ENCODE measurements around the gene RASA3. TPM values are rescaled to one million over a fixed set of nuclear protein-coding genes. Genes with fewer than 3 reads are reported as not detected.

RASA3 gene
- total and polyA plus RNA-seq, 10 of the 15 experiments (the other 5 are each of a cell fraction or from before 2014, with no cell fraction given): 0.79 to 33.9 (median 17.6) TPM

GRCh38 chr13:113947311-113948033 lies 185.0 kb downstream of the RASA3 start:
- no peak for DNase-seq (ENCODE audit: low read depth, low spot score)
- in situ Hi-C loops (cut with MboI): no loop called here
- no TSS peak for BruUV-seq (replicated peaks)
- SMC1A ChIA-PET (ENCODE audit: uncharacterized antibody, unreplicated experiment): no interaction called here
- H3K4me3 ChIP-seq: no peak overlapping the region
- H3K79me2 ChIP-seq (ENCODE audit: control insufficient read depth, insufficient read depth, low read length): no peaks in the 10 kb centered on the region
- no peaks in the 10 kb centered on the region for H4K20me1 ChIP-seq (ENCODE audit: control insufficient read depth, insufficient read depth)
- no peak for ATAC-seq
- RAD21 ChIA-PET (ENCODE audit: unreplicated experiment): no interaction called here
- H3K36me3 ChIP-seq (ENCODE audit: control insufficient read depth in 2 of 2, insufficient read depth in 2 of 2, low read length in 1 of 2): no peaks in the 10 kb centered on the region
- H2AFZ ChIP-seq (ENCODE audit: control insufficient read depth, low read depth, low read length): no peak overlapping the region
- no peak overlapping the region for H3K27ac ChIP-seq (ENCODE audit: control insufficient read depth, insufficient read depth)
- POLR2A ChIA-PET: no interaction called here
- TF ChIP-seq TCF7 (IDR thresholded peaks at IDR 0.05; ENCODE audit: borderline replicate concordance) (no peak), SMAD1 (IDR thresholded peaks at IDR 0.05; ENCODE audit: low read depth, partially characterized antibody) (no peak), POLR2AphosphoS2 (IDR thresholded peaks at IDR 0.05; ENCODE audit: low read depth, low read length) (no peak), TARDBP (IDR thresholded peaks at IDR 0.05; ENCODE audit: borderline replicate concordance) (no peak), E4F1 (IDR thresholded peaks at IDR 0.05; ENCODE audit: borderline replicate concordance, partially characterized antibody) (no peak), SKIL (IDR thresholded peaks at IDR 0.05; ENCODE audit: low read depth, poor library complexity, severe bottlenecking) (no peak)
- CTCF ChIA-PET: no interaction called here
- no peak overlapping the region for H3K4me2 ChIP-seq (ENCODE audit: control insufficient read depth, insufficient read depth)
- no peaks in the 10 kb centered on the region for H3K27me3 ChIP-seq (replicated peaks in 1 of 2; ENCODE audit: control insufficient read depth in 2 of 2, insufficient read depth in 2 of 2, low read length in 1 of 2)
- H3K9ac ChIP-seq (ENCODE audit: control insufficient read depth, insufficient read depth, low read length): no peak overlapping the region
- H3K4me1 ChIP-seq (ENCODE audit: control insufficient read depth, insufficient read depth, low read length): no peaks in the 10 kb centered on the region
- no peaks in the 10 kb centered on the region; the same call in 2 of the 3 replicates for H3K9me3 ChIP-seq (replicated peaks; ENCODE audit: control insufficient read depth, insufficient read depth, low read length)
- 47% methylated on average over 17 of the region's 17 CpGs for WGBS (ENCODE audit: insufficient coverage, insufficient replicate concordance, low lambda C conversion rate, missing lambda C conversion rate)
- intact Hi-C loops (cut with micrococcal nuclease; ENCODE audit: unreplicated experiment): no loop called here
- no peak for FAIRE-seq

Measured in GM12878 (cell line).